NCI-H774 (cell line): ENCODE measurements around the gene ADAMTS2.

ENCODE experiments used
- DNase-seq: peaks from one replicate; lab custom pipeline; 2025; lab: John Stamatoyannopoulos, UW

The ADAMTS2 gene

GRCh38 chr5:179139111-179139935 is 205.9 kb downstream of the ADAMTS2 start:
- no peak for DNase-seq

- no peak for DNase-seq
These were observed 206.7 kb downstream of the ADAMTS2 start for GRCh38 chr5:179138568-179138925.

GRCh38 chr5:179137643-179138567 is 207.4 kb downstream of the ADAMTS2 start:
- no peak for DNase-seq

- DNase-seq: no peak
These were observed 208.1 kb downstream of the ADAMTS2 start for GRCh38 chr5:179137016-179137642.

GRCh38 chr5:179135441-179136215 is 209.6 kb downstream of the ADAMTS2 start:
- DNase-seq: no peak

GRCh38 chr5:179135006-179135405 is 210.3 kb downstream of the ADAMTS2 start:
- DNase-seq: no peak

GRCh38 chr5:179134511-179134910 is 210.8 kb downstream of the ADAMTS2 start:
- no peak for DNase-seq

GRCh38 chr5:179132586-179133355 is 212.5 kb downstream of the ADAMTS2 start:
- no peak for DNase-seq

GRCh38 chr5:179131886-179132585 is 213.2 kb downstream of the ADAMTS2 start:
- DNase-seq: no peak

- DNase-seq: no peak
These were observed 213.9 kb downstream of the ADAMTS2 start for GRCh38 chr5:179131321-179131835.

GRCh38 chr5:179130101-179130681 is 215.1 kb downstream of the ADAMTS2 start:
- no peak for DNase-seq

GRCh38 chr5:179129607-179130071 is 215.6 kb downstream of the ADAMTS2 start:
- no peak for DNase-seq

GRCh38 chr5:179128976-179129375 is 216.3 kb downstream of the ADAMTS2 start:
- no peak for DNase-seq

- no peak for DNase-seq
These were observed 217.3 kb downstream of the ADAMTS2 start for GRCh38 chr5:179128041-179128365.

- DNase-seq: no peak
These were observed 217.9 kb downstream of the ADAMTS2 start for GRCh38 chr5:179127136-179128040.

GRCh38 chr5:179126506-179126991 is 218.7 kb downstream of the ADAMTS2 start:
- no peak for DNase-seq

GRCh38 chr5:179125789-179126505 is 219.3 kb downstream of the ADAMTS2 start:
- no peak for DNase-seq
